OCI-LY3 (cell line): ENCODE results near the gene WDR38.
A peak's percentile ranks its signal among the peaks of the same experiment; 100 is the strongest.

Experiments used
- H2AFZ ChIP-seq: fragments of 200-600, 300-600 bp; shearing (Covaris generic); 2 replicates; pipeline ENCODE4 v1.6.0; 2014; ENCODE audit warnings: antibody characterized with exemption, low read depth, low read length
- H3K27ac ChIP-seq: fragments of 200-600, 300-600 bp; sonication (generic); 2 replicates; pipeline ENCODE4 v1.5.1; 2014; ENCODE audit warnings: mild to moderate bottlenecking, low read length, moderate library complexity, mixed read lengths
- H3K27me3 ChIP-seq: fragments of 200-600, 300-600 bp; sonication (generic); 2 replicates; pipeline ENCODE4 v1.6.1; 2014; ENCODE audit warnings: low read depth, low read length, mixed read lengths
- H3K36me3 ChIP-seq: fragments of 200-600, 300-600 bp; sonication (generic); replicated peaks from 2 replicates; pipeline ENCODE3; 2014; ENCODE audit warnings: low read depth, low read length, mixed read lengths
- H3K4me1 ChIP-seq: fragments of 300-600, 200-600 bp; sonication (generic); 2 replicates; pipeline ENCODE4 v1.6.1; 2014; ENCODE audit warnings: low read length, mixed read lengths
- H3K4me2 ChIP-seq: fragments of 200-600, 300-600 bp; sonication (generic); 2 replicates; pipeline ENCODE4 v1.6.1; 2014; ENCODE audit warnings: low read length, mixed read lengths
- H3K4me3 ChIP-seq: fragments of 300-600, 200-600 bp; sonication (generic); 2 replicates; pipeline ENCODE4 v1.5.1; 2014; ENCODE audit warnings: antibody characterized with exemption, mild to moderate bottlenecking, low read length, moderate library complexity
- H3K79me2 ChIP-seq: fragments of 300-600, 200-600 bp; shearing (Covaris generic); 2 replicates; pipeline ENCODE4 v1.6.1; 2014; ENCODE audit warnings: mild to moderate bottlenecking, low read length, mixed read lengths
- H3K9ac ChIP-seq: fragments of 300-600, 200-600 bp; shearing (Covaris generic); 2 replicates; pipeline ENCODE4 v1.6.0; 2014; ENCODE audit warnings: mild to moderate bottlenecking, low read length, moderate library complexity
- H3K9me3 ChIP-seq: fragments of 200-600, 300-600 bp; shearing (Covaris generic); 2 replicates; pipeline ENCODE4 v1.6.1; 2014; ENCODE audit warnings: low read length, mixed read lengths; ENCODE audit not compliant: insufficient read depth
- H4K20me1 ChIP-seq: fragments of 200-600, 300-600 bp; sonication (generic); 2 replicates; pipeline ENCODE4 v1.6.1; 2016; ENCODE audit warnings: low read length, mixed read lengths; ENCODE audit not compliant: insufficient read depth
- EZH2phosphoT487 ChIP-seq: fragments of 200-600 bp; shearing (Covaris generic); IDR thresholded peaks from 2 replicates; pipeline ENCODE4 v1.6.1; 2018; ENCODE audit warnings: antibody characterized with exemption, mixed run types, low read depth
- TF ChIP-seq, protein P1 (sequence below): fragments of 200-600, 300-600 bp; sonication (generic); IDR thresholded peaks from 2 replicates; pipeline ENCODE4 v1.5.1; 2014; ENCODE audit warnings: antibody characterized with exemption, low read length, low read depth

Gene WDR38

DNA sequence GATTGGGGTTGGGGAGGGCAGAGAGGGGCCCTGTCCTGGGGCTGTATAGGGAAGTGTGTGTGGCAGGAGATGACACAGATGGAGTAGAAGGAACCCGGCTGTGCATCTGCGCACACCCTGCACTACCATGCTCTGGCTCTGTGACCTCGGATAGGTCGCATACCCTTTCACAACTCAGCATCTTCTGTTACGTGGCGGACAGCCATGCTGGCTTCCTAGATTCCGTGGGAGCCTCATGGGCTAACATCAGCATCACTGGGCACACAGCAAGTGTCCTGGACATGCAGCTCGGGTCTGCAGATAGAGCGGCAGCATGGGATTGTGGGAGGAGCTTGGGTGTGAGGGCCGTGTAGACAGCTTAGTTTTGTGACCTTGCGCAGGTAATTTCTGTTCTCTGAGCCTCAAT is 17.9 kb downstream of the WDR38 start:
- Histone ChIP-seq H3K9me3 (no peaks in the 10 kb centered on the region), H3K4me1 (peaks cover 38% of the 10 kb centered on the region), H2AFZ (no peak overlapping the region), H3K9ac (peak overlapping the region; percentile 88), H3K4me2 (peak overlapping the region; percentile 93), H3K27ac (peak overlapping the region; percentile 89), H3K4me3 (peak overlapping the region; percentile 81), H3K79me2 (peaks cover 88% of the 10 kb centered on the region), H3K27me3 (no peaks in the 10 kb centered on the region), H3K36me3 (peaks cover 44% of the 10 kb centered on the region), H4K20me1 (peaks cover 53% of the 10 kb centered on the region)
- TF ChIP-seq, protein P1, sequence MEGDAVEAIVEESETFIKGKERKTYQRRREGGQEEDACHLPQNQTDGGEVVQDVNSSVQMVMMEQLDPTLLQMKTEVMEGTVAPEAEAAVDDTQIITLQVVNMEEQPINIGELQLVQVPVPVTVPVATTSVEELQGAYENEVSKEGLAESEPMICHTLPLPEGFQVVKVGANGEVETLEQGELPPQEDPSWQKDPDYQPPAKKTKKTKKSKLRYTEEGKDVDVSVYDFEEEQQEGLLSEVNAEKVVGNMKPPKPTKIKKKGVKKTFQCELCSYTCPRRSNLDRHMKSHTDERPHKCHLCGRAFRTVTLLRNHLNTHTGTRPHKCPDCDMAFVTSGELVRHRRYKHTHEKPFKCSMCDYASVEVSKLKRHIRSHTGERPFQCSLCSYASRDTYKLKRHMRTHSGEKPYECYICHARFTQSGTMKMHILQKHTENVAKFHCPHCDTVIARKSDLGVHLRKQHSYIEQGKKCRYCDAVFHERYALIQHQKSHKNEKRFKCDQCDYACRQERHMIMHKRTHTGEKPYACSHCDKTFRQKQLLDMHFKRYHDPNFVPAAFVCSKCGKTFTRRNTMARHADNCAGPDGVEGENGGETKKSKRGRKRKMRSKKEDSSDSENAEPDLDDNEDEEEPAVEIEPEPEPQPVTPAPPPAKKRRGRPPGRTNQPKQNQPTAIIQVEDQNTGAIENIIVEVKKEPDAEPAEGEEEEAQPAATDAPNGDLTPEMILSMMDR, result no peak
- TF ChIP-seq EZH2phosphoT487, result no peak

DNA sequence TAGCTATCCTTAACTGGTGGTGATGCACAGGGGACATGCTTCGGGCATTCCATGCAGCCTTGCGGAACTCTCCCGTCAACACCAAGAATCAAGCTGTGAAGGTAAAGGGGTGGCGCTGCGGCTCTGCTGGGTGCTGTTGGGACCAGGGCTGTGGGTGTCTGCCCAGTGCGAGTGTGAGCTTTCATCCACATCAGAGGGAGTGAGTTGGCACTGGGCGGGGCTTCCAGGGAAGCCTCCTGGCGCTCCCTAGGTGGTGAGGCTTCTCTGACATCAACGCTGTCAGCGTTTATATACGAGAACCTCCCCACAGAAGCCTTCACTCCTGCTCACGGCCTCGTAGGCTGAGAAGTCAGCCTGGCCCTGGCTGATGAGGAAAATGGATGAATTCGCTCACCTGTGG is 20.4 kb downstream of the WDR38 start:
- Histone ChIP-seq H3K79me2 (peaks cover 78% of the 10 kb centered on the region), H2AFZ (no peak overlapping the region), H3K4me1 (peaks cover 32% of the 10 kb centered on the region), H3K27ac (peak overlapping the region; percentile 89), H4K20me1 (peaks cover 64% of the 10 kb centered on the region), H3K4me2 (no peak overlapping the region), H3K4me3 (no peak overlapping the region), H3K9ac (no peak overlapping the region), H3K9me3 (no peaks in the 10 kb centered on the region), H3K36me3 (peaks cover 59% of the 10 kb centered on the region), H3K27me3 (no peaks in the 10 kb centered on the region)
- TF ChIP-seq, protein P1, result no peak
- no peak for TF ChIP-seq EZH2phosphoT487

DNA sequence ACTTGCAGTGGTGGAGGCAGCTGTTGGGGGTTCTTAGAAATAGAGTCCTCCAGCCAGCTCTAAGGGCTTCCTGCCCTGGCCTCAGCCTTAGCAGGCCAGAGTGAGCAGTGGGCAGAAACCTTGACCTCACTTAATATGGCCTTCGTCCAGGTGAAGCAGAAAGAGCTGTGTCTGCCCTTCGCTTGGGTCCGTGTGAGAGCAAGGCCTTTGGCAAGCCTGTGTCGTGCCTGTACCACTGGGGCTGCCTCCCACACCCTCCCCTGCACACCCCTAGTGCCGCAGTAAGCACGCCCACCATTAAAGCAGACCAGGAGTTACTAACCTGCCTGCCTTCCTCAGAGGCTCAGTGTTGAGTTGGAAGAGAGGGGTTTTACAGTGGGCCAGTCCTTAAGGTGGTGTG is 22.2 kb downstream of the WDR38 start:
- H4K20me1 ChIP-seq, result peaks cover 67% of the 10 kb centered on the region
- H3K9me3 ChIP-seq, result no peaks in the 10 kb centered on the region
- H3K36me3 ChIP-seq, result peaks cover 64% of the 10 kb centered on the region
- no peak overlapping the region for H3K9ac ChIP-seq
- H3K4me1 ChIP-seq, result peaks cover 36% of the 10 kb centered on the region
- H3K79me2 ChIP-seq, result peaks cover 60% of the 10 kb centered on the region
- no peaks in the 10 kb centered on the region for H3K27me3 ChIP-seq
- no peak overlapping the region for H2AFZ ChIP-seq
- TF ChIP-seq, protein P1, result no peak
- TF ChIP-seq EZH2phosphoT487, result no peak
- H3K27ac ChIP-seq, result no peak overlapping the region
- H3K4me3 ChIP-seq, result no peak overlapping the region
- H3K4me2 ChIP-seq, result no peak overlapping the region

DNA sequence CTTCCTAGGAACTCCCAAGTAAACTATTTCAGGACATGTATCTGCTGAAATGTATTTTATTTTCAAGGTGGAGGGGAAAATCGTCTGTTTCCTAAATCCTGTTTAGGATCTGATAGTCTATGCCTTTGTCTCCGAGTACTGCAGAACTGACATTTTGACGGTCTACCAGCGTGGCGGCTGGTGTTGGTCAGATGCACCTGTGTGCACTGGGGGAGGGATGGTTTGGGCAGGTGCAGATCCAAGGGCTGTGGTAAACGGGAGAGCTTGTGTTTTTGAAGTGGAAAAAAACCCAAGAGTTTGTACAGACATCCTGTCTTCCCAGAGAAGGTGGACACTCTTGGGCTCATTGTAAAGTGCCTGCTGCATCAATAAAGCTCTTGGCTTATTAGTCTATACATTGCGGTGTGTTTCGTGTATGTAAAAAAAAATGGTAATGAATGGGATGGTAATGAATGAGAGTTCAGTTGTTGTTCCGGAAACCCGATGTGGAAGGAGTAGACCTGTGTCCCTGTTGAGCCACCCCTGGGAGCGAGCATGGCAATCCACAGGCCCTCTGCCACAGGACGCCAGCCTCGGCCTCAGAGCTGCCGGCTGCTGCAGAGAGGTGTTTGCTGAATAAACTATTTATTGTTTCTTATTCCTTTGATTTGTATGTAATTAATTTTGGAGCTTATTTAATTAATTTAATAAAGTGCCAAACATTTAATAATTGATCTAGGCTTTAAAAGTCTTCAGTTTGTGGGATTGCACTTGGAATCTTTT is 23.9 kb downstream of the WDR38 start:
- Histone ChIP-seq H3K4me1 (peaks cover 20% of the 10 kb centered on the region), H3K9ac (no peak overlapping the region), H3K27me3 (no peaks in the 10 kb centered on the region), H4K20me1 (peaks cover 50% of the 10 kb centered on the region), H3K4me3 (no peak overlapping the region), H3K79me2 (peaks cover 43% of the 10 kb centered on the region), H3K36me3 (peaks cover 54% of the 10 kb centered on the region), H2AFZ (no peak overlapping the region), H3K9me3 (no peaks in the 10 kb centered on the region), H3K4me2 (no peak overlapping the region), H3K27ac (no peak overlapping the region)
- TF ChIP-seq EZH2phosphoT487, result no peak
- TF ChIP-seq, protein P1, result no peak
